Activated CD8-positive, alpha-beta memory T cell treated with anti-CD3 and anti-CD28 coated beads, Interleukin-2, amount 10 ng/mL, durations not matched to agents 7 days and 5 days (primary cell): ENCODE results near the gene EFCAB6. TPM values are rescaled to one million over a fixed set of nuclear protein-coding genes. Genes with fewer than 3 reads are reported as not detected.

ENCODE experiments used
- ATAC-seq: fragments of 150-1000 bp; cut with Tn5 transposase; one replicate; pipeline ENCODE4 v1.10.0; 2021; ENCODE audit warnings: moderate library complexity
- CTCF ChIA-PET: fragments of 350-600 bp; sonication (Branson Sonifier 250); formaldehyde crosslinking; loops from one replicate; lab custom pipeline; 2021; ENCODE audit warnings: antibody characterized with exemption; lab: Charles Lee
- DNase-seq: peaks from one replicate; pipeline ENCODE4 v3.0.0-alpha.2; 2020
- H3K27ac Mint-ChIP-seq: one replicate; pipeline ENCODE4 v1.8.0; 2021; ENCODE audit warnings: mild to moderate bottlenecking, mixed read lengths
- H3K27me3 Mint-ChIP-seq: one replicate; pipeline ENCODE4 v1.8.0; 2021; ENCODE audit warnings: mixed read lengths
- H3K36me3 Mint-ChIP-seq: one replicate; pipeline ENCODE4 v1.8.0; 2021; ENCODE audit warnings: mild to moderate bottlenecking, mixed read lengths
- H3K4me1 Mint-ChIP-seq: one replicate; pipeline ENCODE4 v1.8.0; 2021; ENCODE audit warnings: mixed read lengths
- H3K4me3 Mint-ChIP-seq: one replicate; pipeline ENCODE4 v1.8.0; 2021; ENCODE audit warnings: mild to moderate bottlenecking, moderate library complexity, mixed read lengths
- H3K9me3 Mint-ChIP-seq: one replicate; pipeline ENCODE4 v1.8.0; 2022; ENCODE audit warnings: low read depth, mixed read lengths
- total RNA-seq, 2 experiments: library from RNA; stranded (reverse); gene quantifications; one replicate each; pipeline ENCODE4 v1.2.3, GENCODE V29; 2021

EFCAB6 gene
- total RNA-seq, 2 experiments from 2014 or later: 0.14 to 0.32 TPM

- peak; percentile 21 for DNase-seq
- Mint-ChIP-seq H3K9me3 (no peaks in the 10 kb centered on the region), H3K4me3 (no peak overlapping the region), H3K36me3 (no peaks in the 10 kb centered on the region), H3K27ac (no peak overlapping the region), H3K27me3 (peaks cover 35% of the 10 kb centered on the region), H3K4me1 (no peaks in the 10 kb centered on the region)
- CTCF ChIA-PET: no interaction called here
- ATAC-seq: no peak
Measured at GRCh38 chr22:43754176-43754575, 57.9 kb downstream of the EFCAB6 start.

- ATAC-seq (no peak), DNase-seq (peak; percentile 1)
- Mint-ChIP-seq H3K27me3 (peaks cover 34% of the 10 kb centered on the region), H3K27ac (no peak overlapping the region), H3K9me3 (no peaks in the 10 kb centered on the region), H3K4me1 (no peaks in the 10 kb centered on the region), H3K4me3 (no peak overlapping the region), H3K36me3 (no peaks in the 10 kb centered on the region)
- CTCF ChIA-PET: no interaction called here
Measured at GRCh38 chr22:43753688-43754087, 58.4 kb downstream of the EFCAB6 start.

- Mint-ChIP-seq H3K9me3 (no peaks in the 10 kb centered on the region), H3K27me3 (peaks cover 26% of the 10 kb centered on the region), H3K4me3 (no peak overlapping the region), H3K27ac (no peak overlapping the region), H3K36me3 (no peaks in the 10 kb centered on the region), H3K4me1 (no peaks in the 10 kb centered on the region)
- ATAC-seq (no peak), DNase-seq (peak; percentile 33)
- CTCF ChIA-PET: no interaction called here
Measured at GRCh38 chr22:43750751-43751150, 61.4 kb downstream of the EFCAB6 start.

- no peak for ATAC-seq
- Mint-ChIP-seq H3K4me1 (no peaks in the 10 kb centered on the region), H3K9me3 (no peaks in the 10 kb centered on the region)
Measured at GRCh38 chr22:43749473-43749872, 62.6 kb downstream of the EFCAB6 start.

GRCh38 chr22:43747877-43748276, 64.2 kb downstream of the EFCAB6 start:
- no peaks in the 10 kb centered on the region for H3K9me3 Mint-ChIP-seq
- no peaks in the 10 kb centered on the region for H3K36me3 Mint-ChIP-seq
- ATAC-seq (no peak), DNase-seq (peak; percentile 23)
- CTCF ChIA-PET: no interaction called here
- H3K27ac Mint-ChIP-seq: no peak overlapping the region
- peaks cover 16% of the 10 kb centered on the region for H3K27me3 Mint-ChIP-seq
- no peak overlapping the region for H3K4me3 Mint-ChIP-seq
- no peaks in the 10 kb centered on the region for H3K4me1 Mint-ChIP-seq

More at GRCh38 chr22:43749473-43749872, 62.6 kb downstream of the EFCAB6 start:
- Mint-ChIP-seq H3K4me3 (no peak overlapping the region), H3K27ac (no peak overlapping the region), H3K27me3 (peaks cover 19% of the 10 kb centered on the region), H3K36me3 (no peaks in the 10 kb centered on the region)
- peak; percentile 23 for DNase-seq
- CTCF ChIA-PET: no interaction called here

GRCh38 chr22:43747058-43747457, 65.0 kb downstream of the EFCAB6 start:
- Mint-ChIP-seq H3K36me3 (no peaks in the 10 kb centered on the region), H3K9me3 (no peaks in the 10 kb centered on the region), H3K27ac (no peak overlapping the region), H3K4me1 (no peaks in the 10 kb centered on the region), H3K27me3 (peaks cover 16% of the 10 kb centered on the region), H3K4me3 (no peak overlapping the region)
- DNase-seq (peak; percentile 5), ATAC-seq (no peak)
- CTCF ChIA-PET: no interaction called here

GRCh38 chr22:43745783-43746356, 66.2 kb downstream of the EFCAB6 start:
- H3K27me3 Mint-ChIP-seq: peaks cover 10% of the 10 kb centered on the region
- H3K9me3 Mint-ChIP-seq: no peaks in the 10 kb centered on the region
- H3K36me3 Mint-ChIP-seq: no peaks in the 10 kb centered on the region
- CTCF ChIA-PET: no interaction called here
- no peak overlapping the region for H3K27ac Mint-ChIP-seq
- ATAC-seq (no peak), DNase-seq (no peak)
- H3K4me1 Mint-ChIP-seq: no peaks in the 10 kb centered on the region
- no peak overlapping the region for H3K4me3 Mint-ChIP-seq

- no peaks in the 10 kb centered on the region for H3K4me1 Mint-ChIP-seq
- CTCF ChIA-PET: no interaction called here
- no peak overlapping the region for H3K27ac Mint-ChIP-seq
- H3K9me3 Mint-ChIP-seq: no peaks in the 10 kb centered on the region
- ATAC-seq: no peak
- no peak overlapping the region for H3K4me3 Mint-ChIP-seq
- peaks cover 9% of the 10 kb centered on the region for H3K27me3 Mint-ChIP-seq
- no peaks in the 10 kb centered on the region for H3K36me3 Mint-ChIP-seq
- no peak for DNase-seq
Measured at GRCh38 chr22:43745411-43745770, 66.7 kb downstream of the EFCAB6 start.

GRCh38 chr22:43744700-43745410, 67.2 kb downstream of the EFCAB6 start:
- Mint-ChIP-seq H3K4me1 (no peaks in the 10 kb centered on the region), H3K27me3 (peaks cover 9% of the 10 kb centered on the region), H3K27ac (no peak overlapping the region), H3K9me3 (no peaks in the 10 kb centered on the region), H3K36me3 (no peaks in the 10 kb centered on the region), H3K4me3 (no peak overlapping the region)
- CTCF ChIA-PET: no interaction called here
- ATAC-seq (no peak), DNase-seq (no peak)

- ATAC-seq: no peak
- Mint-ChIP-seq H3K9me3 (no peaks in the 10 kb centered on the region), H3K4me1 (no peaks in the 10 kb centered on the region), H3K27ac (no peak overlapping the region), H3K36me3 (no peaks in the 10 kb centered on the region), H3K27me3 (peaks cover 5% of the 10 kb centered on the region), H3K4me3 (no peak overlapping the region)
- DNase-seq: no peak
- CTCF ChIA-PET: no interaction called here
Measured at GRCh38 chr22:43743929-43744643, 68.0 kb downstream of the EFCAB6 start.

GRCh38 chr22:43743131-43743530, 69.0 kb downstream of the EFCAB6 start:
- H3K4me1 Mint-ChIP-seq: no peaks in the 10 kb centered on the region

GRCh38 chr22:43742154-43742950, 69.8 kb downstream of the EFCAB6 start:
- H3K27me3 Mint-ChIP-seq: peaks cover 2% of the 10 kb centered on the region
- H3K9me3 Mint-ChIP-seq: no peaks in the 10 kb centered on the region
- no peak overlapping the region for H3K4me3 Mint-ChIP-seq
- no peak overlapping the region for H3K27ac Mint-ChIP-seq
- no peaks in the 10 kb centered on the region for H3K36me3 Mint-ChIP-seq
- no peak for ATAC-seq
- no peaks in the 10 kb centered on the region for H3K4me1 Mint-ChIP-seq
- CTCF ChIA-PET: no interaction called here
- no peak for DNase-seq

More at GRCh38 chr22:43743131-43743530, 69.0 kb downstream of the EFCAB6 start:
- H3K27ac Mint-ChIP-seq: no peak overlapping the region
- no peak overlapping the region for H3K4me3 Mint-ChIP-seq
- CTCF ChIA-PET: no interaction called here
- no peaks in the 10 kb centered on the region for H3K36me3 Mint-ChIP-seq
- ATAC-seq (no peak), DNase-seq (no peak)
- H3K9me3 Mint-ChIP-seq: no peaks in the 10 kb centered on the region
- H3K27me3 Mint-ChIP-seq: peaks cover 3% of the 10 kb centered on the region

GRCh38 chr22:43740587-43741270, 71.4 kb downstream of the EFCAB6 start:
- H3K9me3 Mint-ChIP-seq: no peaks in the 10 kb centered on the region
- H3K27me3 Mint-ChIP-seq: peaks cover 2% of the 10 kb centered on the region
- ATAC-seq (no peak), DNase-seq (no peak)
- H3K36me3 Mint-ChIP-seq: no peaks in the 10 kb centered on the region
- H3K27ac Mint-ChIP-seq: no peak overlapping the region
- CTCF ChIA-PET: no interaction called here
- H3K4me3 Mint-ChIP-seq: no peak overlapping the region
- H3K4me1 Mint-ChIP-seq: no peaks in the 10 kb centered on the region
